Neural cell (in vitro differentiated cells): ENCODE measurements around the gene AQP10. TPM values are rescaled to one million over a fixed set of nuclear protein-coding genes. Genes with fewer than 3 reads are reported as not detected.

Experiments
- H2AFZ ChIP-seq: fragments of 200-600, 300-800 bp; sonication (generic), shearing (Covaris generic); 2 replicates; pipeline ENCODE4 v1.6.0; 2014; ENCODE audit warnings: low read depth, mild to moderate bottlenecking, antibody characterized with exemption, low read length, moderate library complexity
- H3F3A ChIP-seq: fragments of 200-600 bp; shearing (Covaris generic); 2 replicates; pipeline ENCODE4 v1.6.1; 2016; ENCODE audit warnings: mild to moderate bottlenecking, moderate library complexity, mixed read lengths, antibody characterized with exemption, low read length; ENCODE audit not compliant: insufficient read depth, poor library complexity, severe bottlenecking
- H3K27ac ChIP-seq: fragments of 200-600, 300-800 bp; sonication (generic), shearing (Covaris generic); 2 replicates; pipeline ENCODE4 v1.5.1; 2014; ENCODE audit warnings: mild to moderate bottlenecking, low read length, moderate library complexity
- H3K27me3 ChIP-seq: fragments of 300-800, 200-600 bp; sonication (generic), shearing (Covaris generic); 2 replicates; pipeline ENCODE4 v1.6.0; 2014; ENCODE audit warnings: mild to moderate bottlenecking, low read depth, low read length, moderate library complexity; ENCODE audit not compliant: insufficient read depth
- H3K36me3 ChIP-seq: fragments of 300-800, 200-600 bp; sonication (generic), shearing (Covaris generic); 2 replicates; pipeline ENCODE4 v1.5.1; 2014; ENCODE audit warnings: mild to moderate bottlenecking, antibody characterized with exemption, low read length, moderate library complexity; ENCODE audit not compliant: insufficient read depth
- H3K4me2 ChIP-seq: fragments of 300-800, 200-600 bp; sonication (generic), shearing (Covaris generic); 2 replicates; pipeline ENCODE4 v1.6.0; 2014; ENCODE audit warnings: mild to moderate bottlenecking, low read length
- H3K4me3 ChIP-seq: fragments of 300-800, 200-600 bp; sonication (generic), shearing (Covaris generic); 2 replicates; pipeline ENCODE4 v1.5.1; 2014; ENCODE audit warnings: mild to moderate bottlenecking, low read length, moderate library complexity
- H3K79me2 ChIP-seq: fragments of 200-600 bp; shearing (Covaris generic); replicated peaks from 2 replicates; pipeline ENCODE4 v1.6.0; 2014; ENCODE audit warnings: mild to moderate bottlenecking, low read length, moderate library complexity; ENCODE audit not compliant: insufficient read depth
- H3K9ac ChIP-seq: fragments of 300-800, 200-600 bp; sonication (generic), shearing (Covaris generic); 2 replicates; pipeline ENCODE4 v1.6.1; 2016; ENCODE audit warnings: mild to moderate bottlenecking, low read length, mixed read lengths
- H3K9me2 ChIP-seq: fragments of 200-600 bp; shearing (Covaris generic); 2 replicates; pipeline ENCODE4 v1.6.1; 2016; ENCODE audit warnings: mild to moderate bottlenecking, low read length, mixed read lengths; ENCODE audit not compliant: insufficient read depth
- H3K9me3 ChIP-seq: fragments of 200-600, 300-800 bp; sonication (generic), shearing (Covaris generic); 2 replicates; pipeline ENCODE4 v1.6.1; 2016; ENCODE audit warnings: mild to moderate bottlenecking, mixed run types, low read length, moderate library complexity, mixed read lengths
- H4K20me1 ChIP-seq: fragments of 200-600 bp; shearing (Covaris generic); 2 replicates; pipeline ENCODE4 v1.6.1; 2016; ENCODE audit warnings: mild to moderate bottlenecking, mixed run types; ENCODE audit not compliant: insufficient read depth
- EP300 ChIP-seq: fragments of 450-650 bp; conservative IDR thresholded peaks from 2 replicates; pipeline ENCODE4 v1.6.1; 2014; ENCODE audit warnings: antibody characterized with exemption, mild to moderate bottlenecking, moderate library complexity; ENCODE audit not compliant: poor library complexity, severe bottlenecking
- EZH2 ChIP-seq: fragments of 200-600, 300-800 bp; shearing (Covaris generic), sonication (generic); IDR thresholded peaks from 2 replicates; pipeline ENCODE4 v1.6.1; 2014; ENCODE audit warnings: antibody characterized with exemption, low read length, borderline replicate concordance, mild to moderate bottlenecking; ENCODE audit not compliant: insufficient read depth, poor library complexity, severe bottlenecking
- MXI1 ChIP-seq: fragments of 450-650 bp; conservative IDR thresholded peaks from 2 replicates; pipeline ENCODE4 v1.6.1; 2014; ENCODE audit warnings: antibody characterized with exemption, mild to moderate bottlenecking; ENCODE audit not compliant: poor library complexity, severe bottlenecking
- POLR2AphosphoS5 ChIP-seq: IDR thresholded peaks from 2 replicates; pipeline ENCODE4 v1.6.1; 2012
- RAD21 ChIP-seq: fragments of 450-650 bp; conservative IDR thresholded peaks from 2 replicates; pipeline ENCODE4 v1.6.1; 2014; ENCODE audit warnings: antibody characterized with exemption, mild to moderate bottlenecking, moderate library complexity
- REST ChIP-seq: IDR thresholded peaks from 2 replicates; pipeline ENCODE4 v1.6.1; 2012; ENCODE audit warnings: borderline replicate concordance
- SMC3 ChIP-seq: fragments of 450-650 bp; conservative IDR thresholded peaks from 2 replicates; pipeline ENCODE4 v1.6.1; 2014; ENCODE audit warnings: antibody characterized with exemption, mild to moderate bottlenecking, moderate library complexity; ENCODE audit not compliant: poor library complexity
- TAF1 ChIP-seq: IDR thresholded peaks from 2 replicates; pipeline ENCODE4 v1.6.1; 2012; ENCODE audit warnings: low read depth
- polyA plus RNA-seq: library from polyadenylated mRNA; depleted of rRNA; stranded (reverse); fragments of >200 nt; gene quantifications from 2 replicates; pipeline ENCODE4 v1.2.3, GENCODE V29; 2014
- TF ChIP-seq, protein P1 (sequence below): fragments of 450-650 bp; IDR thresholded peaks from 2 replicates; pipeline ENCODE4 v1.5.1; 2014; ENCODE audit warnings: antibody characterized with exemption, mild to moderate bottlenecking, moderate library complexity; ENCODE audit not compliant: poor library complexity, severe bottlenecking

The AQP10 gene
- polyA plus RNA-seq, 1 donor from 2014 or later = not detected

DNA sequence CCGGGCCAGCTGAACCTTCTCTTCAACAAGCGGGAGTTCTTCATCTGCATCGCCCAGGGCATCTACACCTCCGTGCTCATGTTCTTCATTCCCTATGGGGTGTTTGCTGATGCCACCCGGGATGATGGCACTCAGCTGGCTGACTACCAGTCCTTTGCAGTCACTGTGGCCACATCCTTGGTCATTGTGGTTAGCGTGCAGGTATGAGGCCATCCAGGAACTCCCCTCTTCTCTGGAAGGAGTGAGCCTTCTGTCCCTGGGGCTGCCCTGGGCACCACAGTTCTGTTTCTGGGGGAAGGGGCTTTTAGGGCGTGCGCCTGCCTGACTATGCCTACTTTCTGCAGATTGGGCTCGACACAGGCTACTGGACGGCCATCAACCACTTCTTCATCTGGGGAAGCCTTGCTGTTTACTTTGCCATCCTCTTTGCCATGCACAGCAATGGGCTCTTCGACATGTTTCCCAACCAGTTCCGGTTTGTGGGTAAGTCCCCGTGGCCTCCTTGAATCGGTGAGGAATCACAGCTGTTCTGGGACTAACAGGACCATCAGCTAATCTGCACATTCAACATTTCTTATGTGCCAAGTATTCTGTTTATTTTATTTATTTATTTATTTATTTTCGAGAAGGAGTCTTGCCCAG lies 25.5 kb downstream of the AQP10 start:
- Histone ChIP-seq H3K27ac (no peak overlapping the region), H3F3A (no peaks in the 10 kb centered on the region), H3K4me2 (no peak overlapping the region), H3K9me2 (no peaks in the 10 kb centered on the region), H2AFZ (no peak overlapping the region), H4K20me1 (no peaks in the 10 kb centered on the region), H3K79me2 (no peaks in the 10 kb centered on the region), H3K9ac (no peak overlapping the region), H3K4me3 (no peak overlapping the region), H3K27me3 (no peaks in the 10 kb centered on the region), H3K36me3 (peaks cover 7% of the 10 kb centered on the region), H3K9me3 (no peaks in the 10 kb centered on the region)
- TF ChIP-seq POLR2AphosphoS5 (no peak), REST (no peak), EZH2 (no peak), TAF1 (no peak), RAD21 (no peak), MXI1 (no peak), SMC3 (no peak), EP300 (no peak)
- TF ChIP-seq, protein P1, sequence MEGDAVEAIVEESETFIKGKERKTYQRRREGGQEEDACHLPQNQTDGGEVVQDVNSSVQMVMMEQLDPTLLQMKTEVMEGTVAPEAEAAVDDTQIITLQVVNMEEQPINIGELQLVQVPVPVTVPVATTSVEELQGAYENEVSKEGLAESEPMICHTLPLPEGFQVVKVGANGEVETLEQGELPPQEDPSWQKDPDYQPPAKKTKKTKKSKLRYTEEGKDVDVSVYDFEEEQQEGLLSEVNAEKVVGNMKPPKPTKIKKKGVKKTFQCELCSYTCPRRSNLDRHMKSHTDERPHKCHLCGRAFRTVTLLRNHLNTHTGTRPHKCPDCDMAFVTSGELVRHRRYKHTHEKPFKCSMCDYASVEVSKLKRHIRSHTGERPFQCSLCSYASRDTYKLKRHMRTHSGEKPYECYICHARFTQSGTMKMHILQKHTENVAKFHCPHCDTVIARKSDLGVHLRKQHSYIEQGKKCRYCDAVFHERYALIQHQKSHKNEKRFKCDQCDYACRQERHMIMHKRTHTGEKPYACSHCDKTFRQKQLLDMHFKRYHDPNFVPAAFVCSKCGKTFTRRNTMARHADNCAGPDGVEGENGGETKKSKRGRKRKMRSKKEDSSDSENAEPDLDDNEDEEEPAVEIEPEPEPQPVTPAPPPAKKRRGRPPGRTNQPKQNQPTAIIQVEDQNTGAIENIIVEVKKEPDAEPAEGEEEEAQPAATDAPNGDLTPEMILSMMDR = no peak

DNA sequence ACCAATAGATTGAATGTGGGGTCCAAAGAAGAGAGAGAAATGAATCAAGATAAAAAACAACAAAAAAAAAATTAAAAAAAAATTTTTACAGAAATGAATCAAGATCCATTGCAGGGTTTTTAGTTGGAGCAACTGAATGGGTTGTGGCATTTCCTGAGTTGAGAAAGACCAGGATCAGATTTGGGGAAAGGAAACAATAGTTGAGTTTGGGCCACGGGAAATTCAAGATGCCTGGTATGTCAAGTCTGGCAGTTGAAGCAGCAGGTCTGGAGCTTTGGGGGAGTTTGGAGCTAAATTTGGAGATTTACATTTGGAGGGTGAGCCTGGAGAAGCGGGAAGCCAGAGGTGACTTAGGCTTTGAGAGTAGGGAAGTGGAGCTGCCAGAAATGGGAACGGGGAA lies 27.1 kb downstream of the AQP10 start:
- Histone ChIP-seq H2AFZ (no peak overlapping the region), H3K9ac (no peak overlapping the region), H3K9me2 (no peaks in the 10 kb centered on the region), H3K36me3 (peaks cover 7% of the 10 kb centered on the region), H3K27ac (no peak overlapping the region), H3F3A (no peaks in the 10 kb centered on the region), H3K4me3 (no peak overlapping the region), H4K20me1 (no peaks in the 10 kb centered on the region), H3K27me3 (peaks cover 9% of the 10 kb centered on the region), H3K4me2 (no peak overlapping the region), H3K79me2 (no peaks in the 10 kb centered on the region), H3K9me3 (no peaks in the 10 kb centered on the region)
- TF ChIP-seq EP300 (no peak), SMC3 (no peak), POLR2AphosphoS5 (no peak), MXI1 (no peak), RAD21 (no peak), REST (no peak), EZH2 (no peak), TAF1 (no peak)
- TF ChIP-seq, protein P1 = no peak
